GM12878 (cell line): ENCODE results near the gene MYO15A. TPM values are rescaled to one million over a fixed set of nuclear protein-coding genes. Genes with fewer than 3 reads are reported as not detected.

Experiments used
- BHLHE40 ChIP-seq, 2 experiments: fragments of 450-650 bp in 1 of 2; IDR thresholded peaks; 2 replicates each; pipeline ENCODE4 v1.6.1; 2011 to 2017; ENCODE audit warnings: low read depth in 2 of 2, borderline replicate concordance in 1 of 2, improper control_type of control experiment in 1 of 2, low read length in 1 of 2, mild to moderate bottlenecking in 1 of 2
- CBX3 ChIP-seq: fragments of 200-600 bp; sonication (generic); IDR thresholded peaks from 2 replicates; pipeline ENCODE4 v1.6.1; 2016; ENCODE audit warnings: low read depth, borderline replicate concordance
- E4F1 ChIP-seq: fragments of 450-650 bp; IDR thresholded peaks from 2 replicates; pipeline ENCODE4 v1.6.1; 2018; ENCODE audit warnings: borderline replicate concordance, mild to moderate bottlenecking; ENCODE audit not compliant: partially characterized antibody
- EZH2 ChIP-seq: IDR thresholded peaks from 2 replicates; pipeline ENCODE4 v1.6.1; 2012; ENCODE audit warnings: low read depth, mild to moderate bottlenecking, control low read depth, inconsistent platforms, low read length, borderline replicate concordance; ENCODE audit not compliant: control insufficient read depth
- FOXM1 ChIP-seq: IDR thresholded peaks from 2 replicates; pipeline ENCODE4 v1.6.1; 2012; ENCODE audit warnings: low read depth, mild to moderate bottlenecking, inconsistent platforms, low read length, moderate library complexity
- HDAC2 ChIP-seq: fragments of 200-600 bp; sonication (generic); IDR thresholded peaks from 2 replicates; pipeline ENCODE4 v1.6.1; 2017
- JUNB ChIP-seq: IDR thresholded peaks from 2 replicates; pipeline ENCODE4 v1.6.1; 2016; ENCODE audit warnings: antibody characterized with exemption, mild to moderate bottlenecking
- KAT2A ChIP-seq: conservative IDR thresholded peaks from 2 replicates; pipeline ENCODE4 v1.6.1; 2011; ENCODE audit warnings: low read depth, low read length; ENCODE audit not compliant: control insufficient read depth
- LARP7 ChIP-seq: fragments of 450-650 bp; IDR thresholded peaks from 2 replicates; pipeline ENCODE4 v1.6.1; 2017; ENCODE audit warnings: mild to moderate bottlenecking
- MEF2A ChIP-seq: IDR thresholded peaks from 2 replicates; pipeline ENCODE4 v1.6.1; 2011; ENCODE audit warnings: low read depth, mild to moderate bottlenecking, low read length, moderate library complexity; ENCODE audit not compliant: insufficient read depth
- MYC ChIP-seq: IDR thresholded peaks from 2 replicates; pipeline ENCODE4 v1.6.1; 2011; ENCODE audit warnings: mild to moderate bottlenecking, low read length, moderate library complexity, inconsistent platforms; ENCODE audit not compliant: insufficient read depth, insufficient replicate concordance, insufficient read length, severe bottlenecking
- NBN ChIP-seq: fragments of 450-650 bp; IDR thresholded peaks from 2 replicates; pipeline ENCODE4 v1.6.1; 2016
- NFIC ChIP-seq: IDR thresholded peaks from 2 replicates; pipeline ENCODE4 v1.6.1; 2012; ENCODE audit warnings: low read depth, mild to moderate bottlenecking, inconsistent platforms, low read length, moderate library complexity
- POU2F2 ChIP-seq: IDR thresholded peaks from 3 replicates; pipeline ENCODE4 v1.6.1; 2011; ENCODE audit warnings: low read depth, mild to moderate bottlenecking, low read length, borderline replicate concordance
- SREBF1 ChIP-seq: IDR thresholded peaks from 2 replicates; pipeline ENCODE4 v1.6.1; 2012; ENCODE audit warnings: mild to moderate bottlenecking, low read length
- SREBF2 ChIP-seq: IDR thresholded peaks from 2 replicates; pipeline ENCODE4 v1.6.1; 2012; ENCODE audit warnings: mild to moderate bottlenecking, low read length
- SUPT20H ChIP-seq: IDR thresholded peaks from 2 replicates; pipeline ENCODE4 v1.6.1; 2011; ENCODE audit warnings: low read depth, mild to moderate bottlenecking, low read length, moderate library complexity, borderline replicate concordance; ENCODE audit not compliant: control insufficient read depth
- ZNF274 ChIP-seq: IDR thresholded peaks from one replicate; pipeline ENCODE4 v1.8.0; 2011; ENCODE audit not compliant: insufficient read length, insufficient read depth
- polyA plus RNA-seq, 11 experiments: library from polyadenylated mRNA; depleted of rRNA in 4 of 11; unstranded in 6 of 11; stranded (reverse) in 5 of 11; fragments of >200 nt; fragmentation: Nextera tagmentation in 4 of 11; fragmentation: Illumina TruSeq in 1 of 11; extraction: Ambion mirVana in 4 of 11; extraction: Trizol in 1 of 11; gene quantifications; 1 replicate in 1 of 11; 2 replicates in 10 of 11; pipeline versions ENCODE4 v1.2.1 to v1.2.3, GENCODE V29; 2011 to 2016; ENCODE audit warnings: inconsistent platforms in 2 of 11, missing spikeins in 2 of 11, low read depth in 1 of 11
- total RNA-seq, 4 experiments: library from RNA; depleted of rRNA in 3 of 4; stranded (reverse); fragments of >200 nt in 3 of 4; fragmentation: Illumina TruSeq in 1 of 4; extraction: Trizol in 1 of 4; gene quantifications; 2 replicates each; pipeline versions ENCODE4 v1.2.1 to v1.2.3, GENCODE V29; 2013 to 2021
- TF ChIP-seq, protein P1 (sequence below): IDR thresholded peaks from 2 replicates; pipeline ENCODE4 v1.6.1; 2012; ENCODE audit warnings: low read depth, low read length, improper control_type of control experiment
- TF ChIP-seq, protein P2 (sequence below): fragments of 450-650 bp; IDR thresholded peaks from 2 replicates; pipeline ENCODE4 v1.6.1; 2016; ENCODE audit warnings: mild to moderate bottlenecking, moderate library complexity, borderline replicate concordance
- TF ChIP-seq, protein P3 (sequence below): IDR thresholded peaks from 2 replicates; pipeline ENCODE4 v1.6.1; 2012; ENCODE audit warnings: low read length, inconsistent platforms

The MYO15A gene
- total and polyA plus RNA-seq, 10 of the 15 experiments (the other 5 are each of a cell fraction or from before 2014, with no cell fraction given) = 0.03 to 0.77 (median 0.21) TPM; not detected in 4

- no peak for TF ChIP-seq E4F1
- TF ChIP-seq, protein P1, sequence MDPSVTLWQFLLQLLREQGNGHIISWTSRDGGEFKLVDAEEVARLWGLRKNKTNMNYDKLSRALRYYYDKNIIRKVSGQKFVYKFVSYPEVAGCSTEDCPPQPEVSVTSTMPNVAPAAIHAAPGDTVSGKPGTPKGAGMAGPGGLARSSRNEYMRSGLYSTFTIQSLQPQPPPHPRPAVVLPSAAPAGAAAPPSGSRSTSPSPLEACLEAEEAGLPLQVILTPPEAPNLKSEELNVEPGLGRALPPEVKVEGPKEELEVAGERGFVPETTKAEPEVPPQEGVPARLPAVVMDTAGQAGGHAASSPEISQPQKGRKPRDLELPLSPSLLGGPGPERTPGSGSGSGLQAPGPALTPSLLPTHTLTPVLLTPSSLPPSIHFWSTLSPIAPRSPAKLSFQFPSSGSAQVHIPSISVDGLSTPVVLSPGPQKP = peak; percentile 88; the same call in 1 of the 2 replicates
- no peak for TF ChIP-seq SUPT20H
- TF ChIP-seq LARP7 = peak; percentile 68; the same call in 1 of the 2 replicates
- no peak for TF ChIP-seq NFIC
- no peak for TF ChIP-seq ZNF274
- TF ChIP-seq, protein P2, sequence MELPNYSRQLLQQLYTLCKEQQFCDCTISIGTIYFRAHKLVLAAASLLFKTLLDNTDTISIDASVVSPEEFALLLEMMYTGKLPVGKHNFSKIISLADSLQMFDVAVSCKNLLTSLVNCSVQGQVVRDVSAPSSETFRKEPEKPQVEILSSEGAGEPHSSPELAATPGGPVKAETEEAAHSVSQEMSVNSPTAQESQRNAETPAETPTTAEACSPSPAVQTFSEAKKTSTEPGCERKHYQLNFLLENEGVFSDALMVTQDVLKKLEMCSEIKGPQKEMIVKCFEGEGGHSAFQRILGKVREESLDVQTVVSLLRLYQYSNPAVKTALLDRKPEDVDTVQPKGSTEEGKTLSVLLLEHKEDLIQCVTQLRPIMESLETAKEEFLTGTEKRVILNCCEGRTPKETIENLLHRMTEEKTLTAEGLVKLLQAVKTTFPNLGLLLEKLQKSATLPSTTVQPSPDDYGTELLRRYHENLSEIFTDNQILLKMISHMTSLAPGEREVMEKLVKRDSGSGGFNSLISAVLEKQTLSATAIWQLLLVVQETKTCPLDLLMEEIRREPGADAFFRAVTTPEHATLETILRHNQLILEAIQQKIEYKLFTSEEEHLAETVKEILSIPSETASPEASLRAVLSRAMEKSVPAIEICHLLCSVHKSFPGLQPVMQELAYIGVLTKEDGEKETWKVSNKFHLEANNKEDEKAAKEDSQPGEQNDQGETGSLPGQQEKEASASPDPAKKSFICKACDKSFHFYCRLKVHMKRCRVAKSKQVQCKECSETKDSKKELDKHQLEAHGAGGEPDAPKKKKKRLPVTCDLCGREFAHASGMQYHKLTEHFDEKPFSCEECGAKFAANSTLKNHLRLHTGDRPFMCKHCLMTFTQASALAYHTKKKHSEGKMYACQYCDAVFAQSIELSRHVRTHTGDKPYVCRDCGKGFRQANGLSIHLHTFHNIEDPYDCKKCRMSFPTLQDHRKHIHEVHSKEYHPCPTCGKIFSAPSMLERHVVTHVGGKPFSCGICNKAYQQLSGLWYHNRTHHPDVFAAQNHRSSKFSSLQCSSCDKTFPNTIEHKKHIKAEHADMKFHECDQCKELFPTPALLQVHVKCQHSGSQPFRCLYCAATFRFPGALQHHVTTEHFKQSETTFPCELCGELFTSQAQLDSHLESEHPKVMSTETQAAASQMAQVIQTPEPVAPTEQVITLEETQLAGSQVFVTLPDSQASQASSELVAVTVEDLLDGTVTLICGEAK = peak; percentile 58; the same call in 1 of the 2 replicates
- no peak for TF ChIP-seq JUNB
- TF ChIP-seq FOXM1 = no peak
- peak; percentile 69 for TF ChIP-seq NBN
- TF ChIP-seq EZH2 = no peak
- TF ChIP-seq KAT2A = no peak
- TF ChIP-seq MEF2A = no peak
- TF ChIP-seq POU2F2 = 0 out of 3 replicates have a peak, but pooled peaks have one; percentile 5
- TF ChIP-seq BHLHE40 (IDR thresholded peaks at IDR 0.05; ENCODE audit: borderline replicate concordance in 1 of 2, low read depth in 2 of 2, low read length in 1 of 2) = peak; percentile 60 to 77
- TF ChIP-seq, protein P3, sequence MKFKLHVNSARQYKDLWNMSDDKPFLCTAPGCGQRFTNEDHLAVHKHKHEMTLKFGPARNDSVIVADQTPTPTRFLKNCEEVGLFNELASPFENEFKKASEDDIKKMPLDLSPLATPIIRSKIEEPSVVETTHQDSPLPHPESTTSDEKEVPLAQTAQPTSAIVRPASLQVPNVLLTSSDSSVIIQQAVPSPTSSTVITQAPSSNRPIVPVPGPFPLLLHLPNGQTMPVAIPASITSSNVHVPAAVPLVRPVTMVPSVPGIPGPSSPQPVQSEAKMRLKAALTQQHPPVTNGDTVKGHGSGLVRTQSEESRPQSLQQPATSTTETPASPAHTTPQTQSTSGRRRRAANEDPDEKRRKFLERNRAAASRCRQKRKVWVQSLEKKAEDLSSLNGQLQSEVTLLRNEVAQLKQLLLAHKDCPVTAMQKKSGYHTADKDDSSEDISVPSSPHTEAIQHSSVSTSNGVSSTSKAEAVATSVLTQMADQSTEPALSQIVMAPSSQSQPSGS = no peak
- no peak for TF ChIP-seq SREBF1
- no peak for TF ChIP-seq HDAC2
- no peak for TF ChIP-seq MYC
- TF ChIP-seq CBX3 = no peak
- no peak for TF ChIP-seq SREBF2
Observed at GRCh38 chr17:18183334-18184142, 75.0 kb downstream of the MYO15A start, which contains the start of gene ALKBH5 (continued).
